Adipocyte (in vitro differentiated cells): Measurements from ENCODE around the gene AUTS2.

ENCODE experiments used
- DNase-seq: peaks from one replicate; pipeline ENCODE4 v3.0.0-alpha.2; 2015; ENCODE audit warnings: low read depth
- H3K27me3 ChIP-seq: replicated peaks from 2 replicates; pipeline ENCODE4 v1.7.0; 2013; ENCODE audit warnings: mild to moderate bottlenecking, low read length, moderate library complexity; ENCODE audit not compliant: control insufficient read depth, insufficient read depth
- H3K36me3 ChIP-seq: 2 replicates; pipeline ENCODE4 v1.7.0; 2013; ENCODE audit warnings: low read length, mild to moderate bottlenecking, moderate library complexity; ENCODE audit not compliant: control insufficient read depth, insufficient read depth, severe bottlenecking
- H3K4me1 ChIP-seq: 2 replicates; pipeline ENCODE4 v1.7.0; 2013; ENCODE audit warnings: mild to moderate bottlenecking, low read length, moderate library complexity; ENCODE audit not compliant: control insufficient read depth, insufficient read depth
- H3K4me3 ChIP-seq: 2 replicates; pipeline ENCODE4 v1.7.0; 2013; ENCODE audit warnings: mild to moderate bottlenecking, low read length, moderate library complexity
- H3K9ac ChIP-seq: 2 replicates; pipeline ENCODE4 v1.7.0; 2013; ENCODE audit warnings: mild to moderate bottlenecking, low read length, moderate library complexity
- H3K9me3 ChIP-seq: 2 replicates; pipeline ENCODE4 v1.7.0; 2013; ENCODE audit warnings: mild to moderate bottlenecking, low read length, moderate library complexity; ENCODE audit not compliant: control insufficient read depth

The AUTS2 gene

DNA sequence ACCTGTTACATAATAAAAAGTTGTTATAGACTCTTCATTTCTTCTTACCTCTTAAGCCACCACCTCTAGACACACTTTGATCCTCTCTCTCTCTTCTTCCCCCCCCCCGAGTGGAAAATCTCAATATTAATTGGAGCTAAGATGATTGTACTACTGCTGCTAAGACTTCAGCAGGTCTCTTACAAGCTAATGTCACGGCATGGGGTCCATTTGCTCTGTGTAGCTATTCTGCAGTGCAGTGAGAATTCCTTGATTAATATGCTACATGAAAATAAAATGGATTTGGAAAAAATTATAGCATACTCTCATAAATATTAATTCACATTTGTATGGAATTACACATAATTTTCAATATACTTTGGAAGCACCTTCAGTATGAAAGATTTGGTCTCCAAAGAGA is 297.2 kb downstream of the AUTS2 start:
- H3K4me1 ChIP-seq: peaks cover 7% of the 10 kb centered on the region
- no peak overlapping the region for H3K4me3 ChIP-seq
- no peaks in the 10 kb centered on the region for H3K27me3 ChIP-seq
- no peaks in the 10 kb centered on the region for H3K36me3 ChIP-seq
- H3K9ac ChIP-seq: no peak overlapping the region
- no peak for DNase-seq
- H3K9me3 ChIP-seq: no peaks in the 10 kb centered on the region

DNA sequence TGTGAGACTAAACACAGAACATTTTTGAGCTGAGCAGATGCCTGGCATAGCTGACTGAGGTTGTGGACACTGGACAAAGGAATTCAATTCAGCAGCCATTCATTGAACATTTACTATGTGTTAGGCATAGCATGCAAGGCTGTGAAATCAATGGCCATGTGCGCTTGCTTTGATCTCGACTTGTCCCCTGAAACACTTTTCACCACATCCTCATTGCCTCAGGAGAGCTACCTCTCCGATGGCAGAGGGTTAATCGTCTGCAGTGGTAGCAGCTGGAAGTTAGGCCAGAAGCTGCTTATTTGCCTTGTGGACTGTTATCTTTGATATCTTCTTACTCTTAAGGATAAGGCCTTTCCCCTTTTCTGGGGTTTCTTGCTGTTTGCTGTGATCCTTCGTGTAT is 297.8 kb downstream of the AUTS2 start:
- H3K9ac ChIP-seq: no peak overlapping the region
- H3K4me3 ChIP-seq: no peak overlapping the region
- H3K36me3 ChIP-seq: no peaks in the 10 kb centered on the region
- H3K4me1 ChIP-seq: peaks cover 7% of the 10 kb centered on the region
- H3K9me3 ChIP-seq: no peaks in the 10 kb centered on the region
- H3K27me3 ChIP-seq: no peaks in the 10 kb centered on the region
- DNase-seq: peak; percentile 34

DNA sequence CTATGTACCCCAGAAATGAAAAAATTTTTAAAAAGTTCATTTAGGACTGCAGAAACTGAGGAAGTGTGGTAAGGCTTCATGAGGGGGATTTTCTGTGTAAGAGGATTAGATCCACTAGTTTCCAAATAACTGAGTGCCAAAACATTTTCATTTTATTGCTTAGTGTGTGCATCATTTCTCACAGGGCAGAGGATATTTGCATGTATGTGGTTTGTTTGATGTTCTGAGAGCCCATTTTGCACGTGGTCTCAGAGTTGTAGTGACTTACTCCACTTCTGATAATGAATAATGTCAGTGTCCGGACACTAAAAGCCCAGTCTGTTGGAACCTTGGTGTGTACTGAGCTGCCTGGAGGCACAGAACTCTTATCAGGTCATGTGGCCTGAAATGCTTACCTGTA is 299.9 kb downstream of the AUTS2 start:
- Histone ChIP-seq H3K36me3 (no peaks in the 10 kb centered on the region), H3K27me3 (no peaks in the 10 kb centered on the region), H3K9me3 (no peaks in the 10 kb centered on the region), H3K4me1 (peaks cover 7% of the 10 kb centered on the region), H3K9ac (no peak overlapping the region), H3K4me3 (no peak overlapping the region)
- no peak for DNase-seq

DNA sequence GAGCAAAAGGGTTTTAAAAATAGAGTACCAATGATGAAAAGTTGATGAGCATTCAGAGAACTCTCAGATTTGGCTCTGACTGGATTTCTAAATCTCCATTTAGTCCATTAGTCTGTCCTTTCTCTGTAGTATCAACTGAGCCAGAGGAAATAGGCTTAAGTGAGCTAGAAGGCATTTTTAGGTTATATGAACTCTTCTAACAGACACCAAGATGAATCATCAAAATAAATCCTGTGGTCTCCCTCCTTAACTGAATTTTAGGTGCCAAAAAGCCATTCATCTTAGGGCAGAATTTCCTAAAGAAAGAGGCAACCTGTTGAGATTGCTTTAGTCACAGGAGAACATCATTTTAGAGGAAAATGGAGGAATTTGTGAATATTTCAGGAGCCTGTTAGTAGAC is 305.1 kb downstream of the AUTS2 start:
- Histone ChIP-seq H3K9me3 (no peaks in the 10 kb centered on the region), H3K36me3 (no peaks in the 10 kb centered on the region), H3K4me3 (no peak overlapping the region), H3K4me1 (no peaks in the 10 kb centered on the region), H3K9ac (no peak overlapping the region), H3K27me3 (no peaks in the 10 kb centered on the region)
- DNase-seq: peak; percentile 24

DNA sequence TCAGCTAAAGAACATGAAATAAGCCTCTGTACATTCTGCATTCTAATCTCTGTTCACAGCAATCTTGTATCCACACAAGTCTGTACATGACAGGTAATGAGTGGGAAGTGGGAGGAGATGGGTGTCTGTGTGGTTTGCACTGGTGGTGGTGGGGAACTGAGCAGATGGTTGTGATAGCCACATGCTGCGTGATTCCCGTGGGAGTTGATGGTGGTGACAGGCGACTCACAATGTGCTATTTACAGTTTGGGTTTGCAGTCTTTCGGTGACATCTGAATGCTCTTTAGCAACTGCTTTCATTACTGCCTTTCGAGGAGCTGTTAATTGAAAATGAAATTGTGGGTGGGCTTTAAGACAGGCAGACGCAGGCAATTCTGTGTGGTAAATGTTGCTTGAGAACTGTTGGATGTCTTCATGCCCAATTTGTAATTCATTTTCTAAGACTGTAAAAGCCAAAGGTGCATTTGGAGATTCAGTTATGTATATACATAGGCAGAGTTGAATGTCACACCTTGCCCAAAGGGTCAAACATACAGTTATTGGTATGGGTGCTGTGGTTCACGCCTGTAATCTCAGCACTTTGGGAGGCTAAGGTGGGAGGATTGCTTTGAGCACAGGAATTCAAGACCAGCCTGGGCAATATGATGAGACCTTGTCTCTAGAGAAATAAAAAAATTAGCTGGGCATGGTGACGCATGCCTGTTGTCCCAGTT is 308.2 kb downstream of the AUTS2 start:
- no peak for DNase-seq
- no peaks in the 10 kb centered on the region for H3K27me3 ChIP-seq

DNA sequence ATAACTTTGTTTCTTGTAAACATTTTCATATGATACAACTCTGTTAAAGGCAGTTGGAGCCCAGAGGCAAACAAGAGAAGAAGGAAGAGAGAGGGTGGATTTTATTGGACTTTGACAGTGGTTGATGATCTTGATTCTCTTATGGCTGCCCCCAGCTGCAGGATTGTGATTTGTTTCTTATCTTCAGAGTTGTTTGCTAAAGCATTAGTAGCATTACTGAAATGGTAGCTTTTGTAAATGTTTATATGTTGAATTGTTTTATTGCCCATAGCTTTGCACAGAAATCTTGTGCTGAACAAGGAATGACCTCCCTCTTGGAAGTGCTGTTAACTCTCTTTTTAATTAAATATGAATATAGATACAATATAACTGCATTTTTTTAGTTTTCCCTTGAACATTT is 309.4 kb downstream of the AUTS2 start:
- Histone ChIP-seq H3K9ac (no peak overlapping the region), H3K36me3 (no peaks in the 10 kb centered on the region), H3K4me3 (no peak overlapping the region), H3K9me3 (no peaks in the 10 kb centered on the region), H3K4me1 (no peaks in the 10 kb centered on the region), H3K27me3 (no peaks in the 10 kb centered on the region)
- no peak for DNase-seq

More for the DNA sequence above, 308.2 kb downstream of the AUTS2 start:
- Histone ChIP-seq H3K4me3 (no peak overlapping the region), H3K9me3 (no peaks in the 10 kb centered on the region), H3K4me1 (no peaks in the 10 kb centered on the region), H3K9ac (no peak overlapping the region), H3K36me3 (no peaks in the 10 kb centered on the region)

DNA sequence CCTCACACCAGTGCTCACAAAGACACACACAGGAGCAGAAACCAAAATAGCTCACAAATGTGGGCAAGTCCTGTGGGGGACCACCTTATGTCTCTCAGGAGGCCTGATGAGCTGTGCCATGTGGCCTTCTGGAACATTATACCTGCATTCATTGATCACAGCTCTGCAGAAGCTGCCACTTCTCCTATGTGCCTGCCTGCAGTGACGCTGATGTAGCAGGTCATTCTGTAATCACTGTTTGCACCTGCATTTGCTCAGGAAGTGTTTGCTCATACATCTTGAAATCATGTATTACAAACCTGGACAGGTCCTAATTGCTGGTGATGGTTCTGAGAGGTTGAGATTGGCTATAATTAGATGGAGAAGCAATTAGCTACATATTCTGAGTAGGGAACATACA is 310.2 kb downstream of the AUTS2 start:
- Histone ChIP-seq H3K9me3 (no peaks in the 10 kb centered on the region), H3K9ac (no peak overlapping the region), H3K4me1 (no peaks in the 10 kb centered on the region), H3K27me3 (no peaks in the 10 kb centered on the region), H3K36me3 (no peaks in the 10 kb centered on the region), H3K4me3 (no peak overlapping the region)
- DNase-seq: no peak

DNA sequence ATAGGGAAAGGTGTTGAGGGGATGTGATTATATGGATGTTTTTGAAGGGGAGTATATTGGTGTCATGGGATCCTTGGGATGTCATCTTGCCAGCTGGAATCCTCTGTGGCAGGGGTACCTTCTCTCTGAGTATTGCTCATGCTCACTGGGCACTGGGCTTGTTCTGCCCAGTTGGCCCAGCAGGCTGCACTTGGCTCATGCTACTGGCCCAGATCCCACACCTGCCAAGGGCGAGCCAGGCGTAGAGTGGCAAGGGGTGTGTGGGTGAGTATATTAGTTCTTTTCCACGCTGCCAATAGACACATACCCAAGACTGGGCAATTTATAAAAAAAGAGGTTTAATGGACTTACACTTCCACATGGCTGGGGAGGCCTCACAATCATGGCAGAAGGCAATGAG is 311.9 kb downstream of the AUTS2 start:
- Histone ChIP-seq H3K36me3 (no peaks in the 10 kb centered on the region), H3K9ac (no peak overlapping the region), H3K9me3 (no peaks in the 10 kb centered on the region), H3K27me3 (no peaks in the 10 kb centered on the region), H3K4me3 (no peak overlapping the region), H3K4me1 (no peaks in the 10 kb centered on the region)
- DNase-seq: no peak

DNA sequence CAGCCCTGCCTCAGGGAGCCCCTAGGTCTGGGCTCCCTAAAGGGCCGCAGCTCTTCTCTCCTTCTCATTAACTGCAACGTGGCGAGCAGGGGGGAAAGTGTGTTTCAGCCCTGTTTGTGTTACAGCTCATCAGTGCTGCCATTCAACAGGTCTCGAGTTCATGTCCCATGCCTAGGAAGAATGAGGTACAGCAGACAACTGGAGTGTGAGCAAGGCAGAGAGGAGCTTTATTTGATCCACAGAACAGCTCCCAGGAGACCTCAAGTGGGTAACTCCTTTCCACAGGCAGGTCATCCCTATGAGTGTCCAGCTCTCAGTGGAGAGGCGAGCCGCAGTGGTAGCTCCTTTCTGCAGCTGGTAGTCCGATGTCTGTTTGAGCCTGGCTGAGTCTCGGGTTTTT is 313.1 kb downstream of the AUTS2 start:
- no peaks in the 10 kb centered on the region for H3K36me3 ChIP-seq
- H3K9me3 ChIP-seq: no peaks in the 10 kb centered on the region
- no peaks in the 10 kb centered on the region for H3K27me3 ChIP-seq
- H3K4me1 ChIP-seq: no peaks in the 10 kb centered on the region
- H3K9ac ChIP-seq: no peak overlapping the region
- no peak overlapping the region for H3K4me3 ChIP-seq
- DNase-seq: no peak

DNA sequence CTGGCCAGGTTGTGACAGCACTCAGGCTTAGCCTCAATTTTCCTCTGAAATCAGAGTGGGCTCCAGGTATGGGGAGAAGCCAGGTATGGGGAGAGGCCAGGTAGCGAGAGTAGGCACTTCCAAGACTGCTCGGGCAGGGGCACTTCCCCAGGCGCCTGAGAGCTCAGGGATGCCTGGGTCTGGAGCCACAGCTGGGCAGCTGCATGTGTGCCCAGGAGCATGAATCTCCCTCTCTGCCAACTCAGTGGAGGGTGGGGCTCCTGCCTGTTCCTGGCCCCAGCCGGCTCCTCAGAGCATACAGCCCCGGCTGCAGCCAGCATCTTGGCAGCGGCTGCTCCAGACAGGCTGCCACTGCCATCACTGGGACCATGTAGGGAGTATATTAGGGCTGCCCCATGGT is 313.9 kb downstream of the AUTS2 start:
- Histone ChIP-seq H3K4me3 (no peak overlapping the region), H3K9me3 (no peaks in the 10 kb centered on the region), H3K36me3 (no peaks in the 10 kb centered on the region), H3K4me1 (no peaks in the 10 kb centered on the region), H3K9ac (no peak overlapping the region), H3K27me3 (no peaks in the 10 kb centered on the region)
- no peak for DNase-seq

DNA sequence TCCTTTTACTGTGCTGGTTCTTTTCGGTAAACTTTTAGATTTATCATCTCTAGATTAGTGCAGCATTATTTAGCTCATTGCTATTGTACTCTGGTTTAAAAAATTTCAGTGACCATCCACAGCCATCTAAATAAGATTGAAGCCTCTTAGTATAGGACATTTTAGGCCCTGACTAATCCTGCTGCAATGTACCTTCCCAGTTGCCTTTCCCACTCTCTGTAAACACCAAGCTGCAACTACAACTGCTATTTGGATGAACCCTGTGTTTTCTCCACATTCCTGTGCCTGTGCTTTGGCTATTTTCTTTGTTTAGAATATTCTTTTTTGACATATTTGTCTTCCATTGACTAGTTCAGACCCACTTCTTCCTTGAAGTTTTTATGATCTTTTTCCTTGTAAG is 314.6 kb downstream of the AUTS2 start:
- Histone ChIP-seq H3K27me3 (no peaks in the 10 kb centered on the region), H3K9me3 (no peaks in the 10 kb centered on the region), H3K4me3 (no peak overlapping the region), H3K4me1 (no peaks in the 10 kb centered on the region), H3K9ac (no peak overlapping the region), H3K36me3 (no peaks in the 10 kb centered on the region)
- DNase-seq: peak; percentile 60
